Measurements from ENCODE around the gene G2E3.
"Not testable (repeated sequence)": the region's sequence is repeated elsewhere in the genome, so short reads cannot be mapped to it uniquely, and the experiment has no call there.

G2E3 gene

DNA sequence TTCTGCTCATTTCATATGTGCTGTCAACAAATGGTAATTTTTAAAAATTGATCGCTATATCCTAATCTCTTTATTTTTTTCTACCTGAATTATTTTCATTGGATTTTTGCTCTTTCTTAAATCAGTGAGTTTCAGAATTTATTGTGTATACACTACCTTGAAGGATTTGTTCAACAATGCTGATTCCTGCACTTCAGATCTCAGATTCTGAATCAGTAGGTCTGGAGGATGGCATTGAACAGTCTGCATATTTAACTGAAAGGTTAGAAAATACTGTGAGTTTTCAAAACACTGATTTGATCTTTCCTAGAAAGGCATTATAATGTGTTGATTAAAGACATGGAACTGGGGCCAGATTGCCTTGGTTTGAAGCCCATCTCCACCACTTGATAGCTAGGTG lies 1.6 kb downstream of the G2E3 start:
- DNase-seq = no peak

DNA sequence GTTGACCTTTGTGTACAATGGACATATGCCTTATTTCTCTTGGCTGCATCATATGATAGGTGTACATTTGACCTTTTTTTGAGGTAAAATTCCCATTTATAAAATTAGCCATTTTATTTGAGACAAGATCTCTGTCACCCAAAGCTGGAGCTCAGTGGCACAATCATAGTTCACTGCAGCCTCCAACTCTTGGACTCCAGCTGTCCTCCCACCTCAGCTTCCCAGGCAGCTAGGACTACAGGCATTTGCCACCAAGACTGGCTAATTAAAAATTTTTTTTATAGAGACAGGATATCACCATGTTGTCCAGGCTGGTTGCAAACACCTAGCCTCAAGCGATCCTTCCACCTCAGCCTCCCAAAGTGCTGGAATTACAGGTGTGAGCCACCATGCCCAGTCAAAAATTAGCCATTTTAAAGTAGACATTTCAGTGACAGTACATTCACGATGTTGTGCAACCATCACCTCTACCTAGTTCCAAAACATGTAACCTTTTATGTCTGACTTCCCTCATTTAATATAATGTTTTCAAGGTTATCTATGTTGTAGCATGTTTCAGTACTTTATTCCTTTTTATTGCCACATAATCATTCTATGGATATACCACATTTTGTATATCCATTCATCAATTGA lies 5.4 kb downstream of the G2E3 start:
- DNase-seq = no peak

DNA sequence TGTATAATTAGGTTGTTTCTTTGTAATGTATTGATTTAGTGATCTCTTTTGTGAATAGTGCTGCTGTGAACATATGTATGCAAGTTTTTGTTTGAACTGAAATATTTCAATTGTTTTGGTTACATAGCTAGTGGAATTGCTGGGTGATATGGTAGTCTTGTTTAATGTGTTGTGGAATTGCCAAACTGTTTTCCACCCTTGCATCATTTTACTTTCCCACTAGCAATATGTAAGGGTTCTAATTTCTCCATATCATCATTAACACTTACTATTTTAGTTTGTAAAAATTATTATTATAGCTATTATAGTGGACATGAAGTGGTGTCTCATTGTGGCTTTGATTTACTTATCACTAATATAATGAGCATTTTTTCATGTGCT lies 5.9 kb downstream of the G2E3 start:
- no peak for DNase-seq

DNA sequence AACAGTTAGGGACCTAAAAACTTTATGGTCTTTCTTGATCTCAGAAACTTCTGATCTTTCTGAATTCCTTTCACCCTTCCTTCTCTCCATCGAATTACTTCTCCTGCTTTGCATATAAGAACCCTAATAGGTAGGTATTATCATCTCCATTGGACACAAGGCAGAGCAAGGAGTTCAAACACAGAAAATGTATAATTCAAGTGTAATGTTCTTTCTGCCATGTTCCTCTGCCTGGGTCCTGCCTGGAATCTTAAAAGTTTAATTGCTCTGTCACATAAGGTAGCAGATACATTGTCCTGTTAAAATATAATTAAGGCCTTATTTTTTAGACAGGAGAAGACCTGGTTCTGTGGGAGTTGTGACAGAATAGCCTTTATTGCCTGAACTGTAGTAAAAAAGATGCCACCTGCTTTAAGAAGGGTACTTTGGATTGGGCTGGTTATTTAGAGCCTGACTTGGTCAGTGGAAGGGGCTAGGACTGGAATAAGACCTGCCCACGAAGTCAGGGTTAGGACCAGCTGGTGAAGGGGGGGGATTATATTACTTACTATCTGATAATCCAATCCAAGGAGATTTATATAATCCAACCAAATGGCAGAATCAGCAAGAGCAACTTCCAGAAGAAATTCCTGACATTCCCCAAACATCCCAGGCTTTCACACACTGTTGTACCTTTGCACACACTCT lies 10.4 kb downstream of the G2E3 start:
- DNase-seq = no peak

DNA sequence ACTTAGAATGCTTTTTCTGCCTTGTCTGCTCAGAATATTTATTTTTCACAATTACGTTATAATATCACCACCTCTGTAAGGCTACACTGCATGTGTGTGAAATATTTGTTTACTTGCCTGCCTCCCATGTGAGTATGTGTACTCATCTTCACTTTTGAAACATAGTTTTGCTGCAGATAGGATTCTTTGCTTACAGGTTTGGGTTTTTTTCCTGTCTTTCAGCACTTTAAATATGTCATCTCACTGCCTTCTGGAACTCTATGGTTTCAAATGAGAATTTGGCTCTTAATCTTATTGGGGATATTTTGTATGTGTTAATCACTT lies 10.9 kb downstream of the G2E3 start:
- DNase-seq = no peak

DNA sequence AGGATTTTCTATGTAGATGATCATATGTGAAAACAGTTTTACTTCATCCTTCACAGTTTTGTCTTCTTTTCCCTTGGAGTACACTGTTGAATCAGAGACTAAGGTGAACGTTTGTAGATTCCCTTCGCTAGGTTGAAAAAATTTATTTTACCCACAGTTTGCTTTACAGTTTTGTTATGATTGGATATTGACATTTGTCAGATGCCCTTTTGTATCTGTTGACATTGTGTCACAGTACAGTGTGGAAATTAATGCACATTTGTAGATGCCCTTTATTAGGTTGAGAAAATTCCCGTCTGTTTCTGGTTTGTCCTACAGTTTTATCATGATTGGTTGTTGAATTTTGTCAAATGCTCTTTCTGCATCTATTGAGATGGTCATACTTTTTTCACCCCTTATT lies 13.3 kb downstream of the G2E3 start:
- DNase-seq = no peak

DNA sequence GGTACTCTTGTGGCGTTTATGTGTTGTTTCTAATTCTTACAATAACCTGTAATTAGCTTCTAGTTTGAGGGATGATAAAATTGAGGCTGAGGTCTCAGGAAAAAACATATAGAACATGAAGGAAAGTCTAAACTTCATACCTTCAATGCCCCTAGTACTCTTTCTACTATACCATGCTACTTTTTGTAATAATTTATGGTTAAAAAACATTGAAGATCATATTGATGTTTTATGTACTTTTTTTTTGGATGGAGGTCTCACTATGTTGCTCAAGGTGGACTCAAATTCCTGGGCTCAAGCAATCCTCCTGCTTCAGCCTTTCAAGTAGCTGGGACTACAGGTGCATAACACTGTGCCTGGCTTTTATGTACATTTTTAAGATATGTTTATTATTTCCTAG lies 13.8 kb downstream of the G2E3 start:
- no peak for DNase-seq

DNA sequence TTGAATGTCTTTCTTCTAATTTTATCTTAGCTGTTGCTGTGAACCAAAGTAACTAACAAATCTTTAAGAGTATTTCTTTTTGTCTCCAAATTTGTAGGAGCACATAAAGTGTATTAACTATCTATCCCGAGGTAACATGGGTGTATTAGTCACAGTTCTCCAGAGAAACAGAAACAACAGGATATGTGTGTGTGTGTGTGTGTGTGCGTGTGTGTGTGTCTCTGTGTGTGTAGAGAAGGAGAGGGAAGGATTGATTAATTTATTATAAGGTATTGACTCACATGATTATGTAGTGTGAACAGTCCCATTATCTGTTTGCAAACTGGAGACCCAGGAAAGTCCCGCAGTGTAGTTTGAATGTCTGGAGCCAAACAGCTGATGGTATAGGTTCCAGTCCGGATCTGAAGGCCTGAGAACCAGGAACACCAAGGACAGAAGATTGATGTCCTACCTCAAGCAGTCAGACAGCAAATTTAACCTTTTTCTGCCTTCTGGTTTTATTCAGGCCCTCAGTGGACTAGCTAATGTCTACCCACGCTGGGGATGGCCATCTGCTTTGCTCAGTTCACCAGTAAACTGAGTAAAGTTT lies 14.4 kb downstream of the G2E3 start:
- DNase-seq = no peak

DNA sequence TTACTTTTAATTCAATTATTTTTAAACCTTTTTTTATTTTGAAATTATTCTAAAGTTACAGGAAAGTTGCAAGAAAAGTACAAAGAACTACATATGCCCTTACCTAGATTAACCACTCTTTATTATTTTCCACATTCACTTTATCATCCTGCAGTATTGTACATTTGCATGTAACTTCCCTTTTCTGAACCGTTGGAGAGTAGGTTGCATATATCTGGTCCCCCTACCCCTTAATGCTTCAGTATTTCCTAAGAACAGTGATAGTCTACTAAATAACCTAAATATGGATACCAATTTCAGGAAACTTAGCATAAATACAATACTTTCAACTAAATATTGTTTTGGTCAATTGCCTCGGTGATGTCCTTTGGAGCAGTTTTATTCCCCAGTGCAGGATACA lies 15.0 kb downstream of the G2E3 start:
- no peak for DNase-seq

DNA sequence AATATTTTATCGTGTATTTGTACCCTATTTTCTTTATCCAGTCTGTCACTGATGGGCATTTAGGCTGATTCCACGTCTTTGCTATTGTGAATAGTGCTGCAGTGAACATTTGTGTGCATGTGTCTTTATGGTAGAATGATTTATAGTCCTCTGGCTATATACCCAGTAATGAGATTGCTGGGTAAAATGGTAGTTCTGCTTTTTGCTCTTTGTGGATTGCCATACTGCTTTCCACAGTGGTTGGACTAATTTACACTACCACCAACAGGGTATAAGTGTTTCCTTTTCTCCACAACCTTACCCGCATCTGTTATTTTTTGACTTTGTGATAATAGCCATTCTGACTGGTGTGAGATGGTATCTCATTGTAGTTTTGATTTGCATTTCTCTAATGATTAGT lies 15.8 kb downstream of the G2E3 start:
- not testable (repeated sequence) for DNase-seq

DNA sequence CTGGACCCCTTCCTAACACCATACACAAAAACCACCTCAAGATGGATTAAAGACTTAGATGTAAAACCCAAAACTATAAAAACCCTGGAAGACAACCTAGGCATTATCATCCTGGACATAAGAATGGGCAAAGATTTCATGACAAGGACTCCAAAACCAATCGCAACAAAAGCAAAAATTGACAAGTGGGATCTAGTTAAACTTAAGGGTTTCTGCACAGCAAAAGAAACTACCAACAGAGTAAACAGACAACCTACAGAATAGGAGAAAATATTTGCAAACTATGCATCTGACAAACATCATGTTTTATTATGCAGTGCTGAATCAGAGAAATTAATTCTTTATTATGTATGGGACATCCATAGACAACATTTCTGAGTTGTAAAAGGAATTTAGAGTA lies 17.4 kb downstream of the G2E3 start:
- DNase-seq = not testable (repeated sequence)

DNA sequence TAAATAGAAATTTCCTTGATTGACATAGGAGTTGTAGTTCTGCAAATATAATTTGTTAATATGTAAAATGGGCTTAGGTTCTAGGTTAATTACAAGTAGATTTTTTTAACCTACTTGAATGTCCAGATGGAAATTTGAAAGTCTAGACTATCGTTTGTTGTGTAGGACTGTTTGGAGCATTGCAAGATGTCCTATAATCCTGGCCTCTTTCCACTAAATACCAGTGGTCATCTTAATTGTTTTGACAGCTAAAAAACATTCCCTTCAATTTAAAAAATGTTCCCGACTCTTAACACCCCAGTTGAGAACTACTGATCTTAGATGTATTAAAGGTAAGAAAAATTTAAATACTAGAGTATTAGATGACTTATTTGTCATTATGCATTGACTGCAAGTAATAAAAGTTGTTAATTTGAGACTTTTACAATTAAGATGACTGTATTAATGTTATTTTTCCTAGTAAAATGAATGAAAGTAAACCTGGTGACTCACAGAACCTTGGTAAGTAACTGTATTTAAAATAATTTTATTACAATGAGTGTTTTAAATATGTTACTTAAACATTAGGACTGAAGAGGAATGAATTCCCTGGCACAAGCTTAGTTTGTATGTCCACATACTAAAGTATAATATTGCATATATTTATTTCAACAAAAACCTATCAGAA lies 21.8 kb downstream of the G2E3 start:
- no peak for DNase-seq

DNA sequence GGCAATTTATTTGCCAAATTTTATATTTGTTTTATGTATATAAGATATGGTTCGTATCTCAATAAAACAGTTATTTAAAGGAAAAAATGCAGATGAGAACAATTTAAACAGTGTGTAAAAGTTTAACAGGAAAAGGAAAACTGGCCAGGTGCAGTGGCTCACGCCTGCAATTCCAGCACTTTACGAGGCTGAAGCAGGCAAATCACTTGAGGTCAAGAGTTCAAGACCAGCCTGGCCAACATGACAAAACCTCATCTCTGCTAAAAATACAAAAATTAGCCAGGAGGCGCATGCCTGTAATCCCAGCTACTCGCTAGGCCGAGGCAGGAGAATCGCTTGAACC lies 22.3 kb downstream of the G2E3 start:
- no peak for DNase-seq

DNA sequence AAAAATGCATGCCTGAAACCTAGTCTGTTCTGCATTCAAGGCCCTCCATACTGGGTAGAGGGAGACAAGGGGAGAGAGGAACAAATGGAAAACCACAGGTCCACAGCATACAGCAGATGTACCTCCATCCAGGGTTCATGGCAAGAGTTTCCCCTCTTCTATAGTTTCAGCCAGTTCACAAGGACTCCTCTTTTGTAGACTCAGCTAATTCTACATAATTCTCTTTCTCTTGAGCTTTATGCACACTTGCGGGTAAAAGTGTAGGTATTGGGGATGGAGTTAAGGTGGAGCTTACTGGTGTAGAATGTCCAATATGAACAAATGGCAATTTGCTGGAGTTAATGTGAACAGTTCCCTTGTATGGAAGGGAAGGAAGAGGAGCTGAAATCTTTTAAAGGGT lies 23.4 kb downstream of the G2E3 start:
- DNase-seq = no peak

DNA sequence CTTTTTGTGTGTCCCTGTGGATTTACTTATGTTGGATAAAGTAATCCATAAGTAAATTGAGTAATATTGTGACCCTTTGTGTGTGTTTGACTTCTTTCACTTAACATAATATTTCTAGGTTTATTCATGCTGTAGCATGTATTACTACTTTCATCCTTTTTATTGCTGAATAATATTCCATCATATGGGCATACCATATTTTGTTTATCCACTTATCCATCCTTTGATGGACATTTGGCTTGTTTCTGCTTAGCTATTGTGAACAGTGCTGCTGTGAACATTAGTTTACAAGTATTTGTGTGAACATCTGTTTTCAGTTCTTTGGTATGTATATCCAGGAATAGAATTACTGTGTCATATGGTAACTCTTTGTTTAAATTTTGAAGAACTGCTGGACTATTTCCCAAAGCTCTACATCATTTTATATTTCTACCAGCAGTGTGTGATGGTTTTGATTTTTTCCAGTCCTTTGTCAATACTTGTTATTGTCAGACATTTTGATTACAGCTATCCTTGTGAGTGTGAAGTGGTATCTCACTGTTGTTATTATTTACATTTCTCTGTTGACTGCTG lies 25.2 kb downstream of the G2E3 start:
- DNase-seq = no peak

DNA sequence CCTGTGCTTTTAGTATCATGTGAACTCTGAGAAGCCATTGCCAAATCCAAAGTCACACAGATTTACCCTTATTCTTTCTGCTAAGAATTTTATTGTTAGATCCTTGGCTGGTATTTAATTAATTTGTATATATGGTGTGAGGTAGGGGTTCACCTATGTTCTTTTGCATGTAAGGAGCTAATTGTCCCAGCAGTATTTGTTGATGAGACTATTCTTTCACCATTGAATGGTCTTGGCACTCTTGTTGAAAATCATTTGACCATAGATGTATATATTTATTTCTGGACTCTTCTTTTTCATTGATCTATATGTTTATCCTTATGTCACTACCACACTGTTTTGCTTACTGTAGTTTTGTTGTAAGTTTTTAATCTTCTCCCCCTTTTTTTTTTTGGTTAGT lies 26.2 kb downstream of the G2E3 start:
- no peak for DNase-seq

DNA sequence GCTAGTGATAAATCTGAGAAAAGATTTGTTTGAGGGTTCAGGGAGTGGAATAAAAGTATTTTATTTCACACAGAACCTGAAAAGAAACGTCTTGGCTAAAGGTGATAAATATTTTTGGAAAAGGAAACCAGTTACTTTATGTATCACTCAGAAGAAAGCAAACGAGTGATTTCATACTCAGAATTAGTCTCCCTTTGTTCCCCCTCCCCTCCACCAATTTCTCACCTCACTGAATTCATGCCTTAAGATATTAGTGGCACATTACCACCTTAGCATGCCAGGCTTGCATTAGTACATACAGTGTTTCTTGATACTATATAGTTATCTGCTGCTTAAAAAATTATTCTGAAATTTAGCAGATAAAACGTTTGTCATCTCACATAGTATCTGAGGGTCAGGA lies 28.2 kb downstream of the G2E3 start:
- no peak for DNase-seq

DNA sequence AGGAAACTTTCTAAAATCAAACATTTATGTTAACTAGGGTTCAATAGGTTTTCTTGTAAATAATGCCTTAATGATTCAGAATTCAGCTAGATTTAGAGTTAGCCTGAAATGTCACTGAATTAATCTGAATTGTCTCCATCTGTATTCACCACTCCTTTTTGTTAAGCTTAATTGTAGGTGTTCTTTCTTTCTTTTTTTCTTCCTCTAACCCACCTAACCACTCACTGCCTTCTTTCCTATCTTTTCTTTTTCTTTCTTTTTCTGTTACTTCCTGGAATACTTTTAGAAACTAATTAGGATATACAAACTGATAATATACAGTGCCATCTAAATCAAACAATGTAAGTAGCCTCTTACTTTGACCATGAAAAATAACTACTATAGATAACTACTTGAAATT lies 29.9 kb downstream of the G2E3 start:
- no peak for DNase-seq

DNA sequence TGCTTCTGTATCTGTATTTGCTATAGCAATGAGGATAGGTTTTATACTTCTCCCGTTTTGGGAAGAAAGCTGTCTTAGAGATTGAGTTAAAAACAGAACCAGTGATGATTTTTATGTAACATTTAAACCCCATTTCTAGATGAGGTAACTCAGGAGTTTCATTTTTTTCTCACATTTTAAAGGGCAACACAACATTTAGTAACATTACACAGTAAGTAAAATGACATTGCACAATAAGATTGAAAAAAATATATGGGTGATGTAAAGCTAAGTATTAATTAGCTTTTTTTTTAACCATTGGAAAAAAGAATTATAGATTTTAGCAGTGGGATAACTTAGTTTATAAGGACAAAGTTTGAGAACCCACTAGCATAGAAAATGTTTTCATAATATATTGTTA lies 38.0 kb downstream of the G2E3 start:
- no peak for DNase-seq

DNA sequence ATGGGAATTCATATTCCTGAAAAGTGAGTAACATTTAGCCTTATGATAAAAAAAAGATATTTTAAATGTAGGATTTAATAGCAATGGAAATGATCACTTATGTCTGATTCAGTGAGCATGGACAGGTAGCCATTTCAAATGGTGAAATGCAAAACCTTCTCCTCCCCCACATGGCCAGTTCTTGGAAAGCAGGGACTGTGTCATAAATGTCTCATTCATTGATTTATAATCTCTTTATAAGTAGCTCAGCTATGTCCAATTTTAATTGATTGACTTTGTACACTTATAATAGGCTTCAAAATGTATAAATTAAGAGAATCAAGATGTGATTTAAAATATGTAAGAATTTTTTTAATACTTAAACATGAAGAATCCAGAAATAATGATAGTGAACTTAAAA lies 38.5 kb downstream of the G2E3 start:
- DNase-seq = no peak

DNA sequence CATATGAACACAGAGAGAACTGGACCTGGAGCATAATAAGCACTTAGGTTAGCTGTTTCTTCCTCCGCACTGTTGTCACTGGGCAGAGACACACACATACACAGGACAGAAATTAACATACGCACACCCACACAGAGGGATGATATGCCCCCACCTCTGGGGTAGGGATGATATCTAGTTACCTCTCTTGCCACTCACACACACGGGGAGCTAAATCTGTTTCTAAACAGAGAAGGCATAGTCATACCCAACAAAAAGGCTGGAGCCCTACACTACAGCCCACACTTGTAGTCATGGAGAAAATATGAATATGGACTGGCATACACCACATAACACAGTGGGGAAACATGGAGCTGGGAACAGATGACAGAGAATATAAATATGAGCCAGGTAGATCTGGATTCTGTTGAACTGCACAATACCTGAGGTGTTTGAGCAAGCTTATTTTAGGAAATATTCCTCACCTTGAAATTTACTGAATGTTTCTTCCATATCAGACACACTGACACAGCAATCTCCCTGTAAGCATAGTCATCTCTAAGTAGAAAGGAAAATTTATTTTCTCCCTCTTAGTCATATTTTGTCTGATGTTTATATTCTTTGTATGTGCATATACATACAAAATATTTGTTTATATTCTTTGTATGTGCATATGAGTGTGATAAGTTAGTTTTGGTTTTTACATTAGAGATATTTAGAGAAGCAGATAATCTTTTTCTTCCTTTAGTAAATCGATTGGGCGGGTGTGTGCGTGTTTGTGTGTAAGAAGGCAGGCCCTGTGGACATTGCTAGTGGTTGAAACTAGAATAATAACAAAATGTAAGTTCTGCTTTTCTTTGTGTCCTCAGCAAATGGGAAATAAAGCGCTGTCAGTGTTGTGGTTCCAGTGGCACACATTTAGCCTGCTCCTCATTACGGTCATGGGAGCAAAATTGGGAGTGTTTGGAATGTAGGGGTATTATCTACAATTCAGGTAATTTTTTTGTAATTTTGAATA lies 42.3 kb downstream of the G2E3 start:
- DNase-seq = no peak

DNA sequence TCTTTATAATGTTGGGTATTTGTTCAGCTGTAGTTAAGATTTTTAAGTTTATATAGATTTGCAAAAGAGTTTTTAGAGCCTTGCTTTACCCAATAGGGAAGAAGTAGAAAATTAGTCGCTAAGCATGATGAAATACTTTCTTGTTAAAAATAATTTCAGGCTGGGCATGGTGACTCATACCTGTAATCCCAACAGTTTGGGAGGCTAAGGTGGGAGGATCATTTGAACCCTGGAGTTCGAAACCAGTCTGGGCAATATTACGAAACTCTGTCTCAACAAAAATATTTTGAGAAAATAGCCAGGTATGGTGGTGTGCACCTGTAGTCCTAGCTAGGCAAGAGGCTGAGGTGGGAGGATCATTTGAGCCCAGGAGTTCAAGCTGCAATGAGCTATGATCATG lies 44.4 kb downstream of the G2E3 start:
- no peak for DNase-seq

DNA sequence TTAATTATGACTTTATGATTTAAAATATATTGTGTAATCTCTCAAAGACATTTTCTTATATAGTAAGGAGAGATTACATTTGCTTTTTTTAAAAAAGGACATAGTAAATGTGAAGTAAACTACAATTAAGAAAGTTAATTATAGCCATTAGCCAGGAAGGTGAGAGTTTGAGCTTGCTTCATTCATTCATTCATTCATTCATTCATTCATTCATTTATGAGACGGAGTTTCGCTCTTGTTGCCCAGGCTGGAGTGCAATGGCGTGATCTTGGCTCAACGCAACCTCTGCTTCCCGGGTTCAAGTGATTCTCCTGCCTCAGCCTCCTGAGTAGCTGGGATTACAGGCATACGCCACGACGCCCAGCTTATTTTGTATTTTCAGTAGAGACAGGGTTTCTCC lies 45.7 kb downstream of the G2E3 start:
- DNase-seq = not testable (repeated sequence)
